ENCODE measurements around the gene ATF5.
"Not testable (repeated sequence)": the region's sequence is repeated elsewhere in the genome, so short reads cannot be mapped to it uniquely, and the experiment has no call there.

The ATF5 gene

GRCh38 chr19:49940482-49940791 is 11.4 kb downstream of the ATF5 start:
- no peak for DNase-seq

- DNase-seq, result not testable (repeated sequence)
These were observed 15.6 kb downstream of the ATF5 start for GRCh38 chr19:49944567-49944966.

GRCh38 chr19:49946415-49946814 is 17.4 kb downstream of the ATF5 start:
- DNase-seq, result no peak

- DNase-seq, result no peak
These were observed 21.0 kb downstream of the ATF5 start for GRCh38 chr19:49949742-49950589.

GRCh38 chr19:49950590-49950948 is 21.6 kb downstream of the ATF5 start:
- DNase-seq, result no peak

GRCh38 chr19:49950956-49951526 is 22.0 kb downstream of the ATF5 start:
- DNase-seq, result no peak

- no peak for DNase-seq
These were observed 22.9 kb downstream of the ATF5 start for GRCh38 chr19:49951806-49952478.

GRCh38 chr19:49952479-49952836 is 23.5 kb downstream of the ATF5 start:
- no peak for DNase-seq

GRCh38 chr19:49952906-49953305 is 23.9 kb downstream of the ATF5 start:
- DNase-seq, result no peak

- DNase-seq, result no peak
These were observed 24.4 kb downstream of the ATF5 start for GRCh38 chr19:49953416-49953815.

- DNase-seq, result no peak
These were observed 25.3 kb downstream of the ATF5 start for GRCh38 chr19:49954092-49954829.

- DNase-seq, result no peak
These were observed 25.9 kb downstream of the ATF5 start for GRCh38 chr19:49954933-49955332.

GRCh38 chr19:49956115-49956495 is 27.1 kb downstream of the ATF5 start:
- no peak for DNase-seq

GRCh38 chr19:49957262-49957915 is 28.4 kb downstream of the ATF5 start:
- DNase-seq, result no peak

GRCh38 chr19:49958144-49958543 is 29.1 kb downstream of the ATF5 start:
- DNase-seq, result not testable (repeated sequence)

- DNase-seq, result not testable (repeated sequence)
These were observed 29.6 kb downstream of the ATF5 start for GRCh38 chr19:49958596-49958995.

- not testable (repeated sequence) for DNase-seq
These were observed 30.9 kb downstream of the ATF5 start for GRCh38 chr19:49959892-49960291.

- not testable (repeated sequence) for DNase-seq
These were observed 32.0 kb downstream of the ATF5 start, which contains the start of gene SIGLEC11 for GRCh38 chr19:49960980-49961379. TSS of gene SIGLEC11 (minus strand) at chr19:49961172. CDS start at chr19:49961081, 91 bp downstream.

GRCh38 chr19:49968279-49968922 is 39.4 kb downstream of the ATF5 start:
- DNase-seq, result no peak

GRCh38 chr19:49969355-49969754 is 40.4 kb downstream of the ATF5 start:
- DNase-seq, result peak in 2 of 56 donors; percentile 14 to 16

GRCh38 chr19:49971991-49972411 is 43.0 kb downstream of the ATF5 start:
- no peak for DNase-seq
